Glomerular visceral epithelial cell (primary cell): ENCODE results near the gene LACTBL1.

Experiments
- DNase-seq: peaks from one replicate; pipeline ENCODE4 v3.0.0-alpha.2; 2016; ENCODE audit errors: extremely low spot score

Gene LACTBL1

GRCh38 chr1:22944346-22945055, 28.2 kb downstream of the LACTBL1 start:
- DNase-seq, result no peak

- DNase-seq, result no peak
Observed at GRCh38 chr1:22941257-22941656, 31.4 kb downstream of the LACTBL1 start.

DNA sequence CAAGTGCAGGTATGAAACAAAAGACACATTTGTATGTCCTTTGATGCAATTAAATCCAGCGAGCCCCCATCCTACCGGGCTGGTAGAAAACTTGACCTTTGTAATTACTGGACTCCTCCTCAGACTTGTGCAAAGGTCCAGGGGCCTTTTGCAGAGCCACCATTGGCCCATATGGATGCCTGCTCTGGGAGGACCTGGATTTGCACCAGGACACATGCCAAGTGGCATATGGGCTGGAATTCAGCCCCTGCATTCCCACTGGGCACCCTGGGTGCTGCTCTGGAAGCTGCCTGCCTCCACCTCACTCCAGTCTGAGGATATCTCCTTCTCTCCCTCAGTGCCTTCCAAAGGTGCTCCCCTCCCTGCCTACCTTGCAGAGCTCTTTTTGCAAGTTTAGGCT, 36.0 kb downstream of the LACTBL1 start:
- no peak for DNase-seq

DNA sequence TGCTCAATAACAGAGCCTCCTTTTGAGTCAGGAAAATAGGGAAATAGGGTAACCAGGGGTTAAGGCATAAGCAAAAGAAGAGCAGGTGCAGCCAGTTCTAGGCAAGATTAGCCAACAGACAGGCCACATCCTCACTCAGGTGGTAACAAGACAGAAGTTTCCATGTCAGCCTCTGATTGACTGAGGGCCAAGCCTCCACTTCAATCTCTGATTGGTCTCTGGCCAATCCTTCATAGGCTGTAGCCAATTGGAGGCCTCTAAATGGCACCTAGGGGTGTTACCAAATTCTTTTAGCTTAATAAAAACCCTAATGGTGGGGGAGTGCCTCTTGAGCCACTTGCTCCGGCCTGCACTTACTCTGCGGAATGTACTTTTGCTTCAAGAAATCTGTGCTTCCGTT, 37.2 kb downstream of the LACTBL1 start:
- no peak for DNase-seq

- no peak for DNase-seq
Observed at GRCh38 chr1:22932803-22933470, 39.7 kb downstream of the LACTBL1 start.

DNA sequence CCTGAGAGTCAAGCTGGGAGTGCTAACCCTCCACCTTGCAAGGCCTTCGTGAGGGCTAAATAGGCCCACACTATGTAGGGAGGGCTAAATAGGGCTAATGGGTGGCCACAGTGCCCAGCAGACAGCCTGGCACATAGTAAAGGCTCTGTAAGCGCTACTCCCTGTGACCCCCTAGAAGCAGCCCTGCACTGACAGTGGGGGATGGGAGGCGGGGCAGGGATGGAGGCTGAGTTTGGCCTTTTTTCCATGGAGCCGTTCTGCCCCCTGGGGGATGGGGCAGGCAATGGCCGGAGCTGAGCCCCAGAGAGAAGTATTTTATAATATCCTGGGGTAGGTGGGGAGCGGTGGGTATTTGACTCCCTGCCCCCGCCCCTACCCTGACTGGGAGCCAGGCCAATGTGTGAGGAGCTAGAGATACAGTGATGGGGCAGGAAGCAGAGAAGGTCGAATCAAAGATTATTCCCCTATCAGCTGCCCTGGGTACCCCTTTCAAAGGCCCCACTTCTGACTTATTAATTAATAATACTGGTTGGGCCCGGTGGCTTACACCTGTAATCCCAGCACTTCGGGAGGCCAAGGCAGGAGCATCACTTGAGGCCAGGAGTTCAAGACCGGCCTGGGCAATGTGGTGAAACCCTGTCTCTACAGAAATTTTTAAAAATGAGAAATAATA, 42.3 kb downstream of the LACTBL1 start:
- peak; percentile 40 for DNase-seq

- no peak for DNase-seq
Observed at GRCh38 chr1:22925111-22925510, 47.6 kb downstream of the LACTBL1 start.

GRCh38 chr1:22922640-22923039, 50.0 kb downstream of the LACTBL1 start:
- DNase-seq, result no peak

- no peak for DNase-seq
Observed at GRCh38 chr1:22921452-22922126, 51.1 kb downstream of the LACTBL1 start.

DNA sequence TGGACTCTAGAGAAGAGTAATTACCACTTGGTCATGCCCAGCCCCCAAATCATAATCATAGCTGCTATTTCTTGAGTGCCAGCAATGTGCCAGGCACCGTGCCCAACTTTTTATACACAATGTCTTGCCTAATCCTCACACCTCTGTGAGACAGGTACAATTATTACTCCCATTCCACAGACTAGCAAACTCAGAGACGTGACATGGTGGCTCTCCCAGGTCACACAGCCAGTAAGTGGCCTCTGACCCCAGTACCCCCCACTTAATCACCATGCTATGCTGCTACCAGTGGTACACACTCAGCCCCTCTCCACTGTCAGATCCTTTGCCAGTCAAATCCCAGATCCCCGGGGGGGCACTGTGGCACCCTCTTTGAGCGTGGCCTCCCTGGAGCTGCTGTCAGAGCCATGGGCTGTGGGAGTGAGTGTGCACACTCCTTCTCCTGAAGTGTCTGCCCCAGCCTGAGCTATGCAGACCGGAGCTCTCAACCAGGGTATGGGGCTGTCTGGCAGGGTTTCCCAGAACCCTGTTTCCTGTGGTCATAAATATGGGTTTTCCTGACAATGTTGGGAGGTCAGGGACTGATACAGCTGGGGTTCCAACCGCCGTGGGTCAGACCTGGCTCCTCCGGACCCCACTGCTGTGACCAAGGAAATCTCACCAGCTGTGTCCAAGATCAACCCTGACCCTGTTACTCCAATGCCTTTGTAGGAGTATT, 51.8 kb downstream of the LACTBL1 start:
- no peak for DNase-seq

- no peak for DNase-seq
Observed at GRCh38 chr1:22920026-22920733, 52.5 kb downstream of the LACTBL1 start.

GRCh38 chr1:22919341-22920025, 53.2 kb downstream of the LACTBL1 start:
- DNase-seq, result peak; percentile 36

DNA sequence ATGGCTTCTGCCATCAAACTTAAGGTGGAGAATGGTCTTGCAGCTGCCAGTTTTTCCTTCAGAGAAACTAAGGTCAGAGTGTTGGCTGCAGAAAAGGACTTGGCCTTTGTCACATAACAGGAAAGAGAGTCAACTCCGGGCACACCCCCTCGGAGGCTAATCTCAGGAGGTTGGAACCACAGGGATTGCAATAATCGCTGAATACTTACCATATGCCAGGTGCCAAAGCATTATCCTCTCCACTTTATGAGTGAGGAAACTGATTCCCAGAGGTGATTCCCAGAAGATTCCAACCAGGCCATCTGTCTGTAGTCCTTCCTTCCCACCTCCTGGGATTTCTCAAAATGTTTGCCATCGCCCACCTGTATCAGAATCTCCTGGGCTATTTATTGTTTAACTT, 54.0 kb downstream of the LACTBL1 start:
- DNase-seq, result no peak

DNA sequence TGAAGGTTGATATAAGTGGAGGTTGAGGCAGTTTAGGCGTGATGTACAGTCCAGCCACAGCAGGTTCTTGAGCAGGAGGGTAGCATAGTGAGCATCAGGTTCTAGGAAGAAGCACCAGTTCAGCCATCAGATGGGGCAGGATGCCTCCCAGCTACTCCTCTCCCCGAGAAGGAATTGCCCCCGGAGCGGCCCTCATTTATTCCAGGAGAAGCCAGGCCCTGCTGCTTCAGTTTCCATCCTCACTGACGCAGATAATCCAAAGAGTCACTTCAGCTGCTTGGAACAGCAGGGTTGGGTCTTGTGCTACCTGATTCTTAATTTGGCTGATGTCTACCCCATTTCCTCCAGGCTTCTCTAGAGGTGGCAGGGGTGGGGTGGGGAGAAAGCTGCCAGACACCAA, 54.7 kb downstream of the LACTBL1 start:
- DNase-seq, result no peak

DNA sequence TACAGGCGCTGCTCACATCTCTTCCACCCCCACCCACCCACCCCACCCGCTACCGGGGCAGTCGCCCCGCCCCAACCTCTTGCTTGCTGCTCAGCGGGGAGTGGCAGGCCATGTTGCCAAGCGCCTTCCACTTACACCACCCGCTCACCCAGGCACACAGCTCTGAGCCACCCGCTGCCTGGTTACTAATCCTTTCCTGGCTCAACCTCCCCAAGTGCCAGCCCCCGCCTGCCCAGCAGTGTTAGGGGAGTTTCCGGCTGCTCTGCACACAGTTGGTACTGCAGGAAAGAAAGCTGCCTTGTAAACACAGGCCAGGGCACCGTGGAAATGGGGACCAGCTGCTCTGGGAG, 56.2 kb downstream of the LACTBL1 start:
- no peak for DNase-seq

DNA sequence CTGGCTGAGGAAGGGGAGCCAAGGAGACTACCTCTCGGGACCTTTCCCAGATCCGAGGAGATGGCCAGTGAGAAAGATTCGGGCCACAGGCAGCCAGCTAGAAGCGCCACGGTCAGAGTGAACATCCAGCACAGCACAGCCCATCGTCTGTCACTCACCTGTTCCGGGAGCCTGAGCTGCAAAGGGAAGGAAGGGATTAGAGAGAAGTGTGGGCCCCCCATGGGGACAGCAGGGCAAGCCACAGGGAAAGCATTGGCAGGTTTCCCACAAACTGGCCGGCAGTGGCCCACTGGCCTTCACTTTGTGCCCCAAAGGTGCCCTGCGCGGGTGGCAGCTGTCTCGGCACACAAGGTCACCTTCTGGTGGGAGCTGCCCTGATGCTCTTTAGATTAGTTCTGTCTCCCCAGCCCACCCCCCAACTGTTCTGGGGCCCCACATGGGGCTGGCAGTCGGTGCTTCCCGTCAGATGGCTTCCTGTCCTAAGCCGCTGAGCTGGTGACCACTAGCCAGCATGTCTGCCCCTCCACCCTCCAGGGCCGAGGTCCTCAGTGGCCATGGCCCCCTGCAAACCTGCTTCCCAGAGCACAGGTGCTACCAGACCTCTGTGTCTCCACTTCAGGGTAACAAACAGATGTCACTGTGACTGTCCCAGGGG, 56.7 kb downstream of the LACTBL1 start:
- no peak for DNase-seq

- DNase-seq, result no peak
Observed at GRCh38 chr1:22915231-22915630, 57.4 kb downstream of the LACTBL1 start.

DNA sequence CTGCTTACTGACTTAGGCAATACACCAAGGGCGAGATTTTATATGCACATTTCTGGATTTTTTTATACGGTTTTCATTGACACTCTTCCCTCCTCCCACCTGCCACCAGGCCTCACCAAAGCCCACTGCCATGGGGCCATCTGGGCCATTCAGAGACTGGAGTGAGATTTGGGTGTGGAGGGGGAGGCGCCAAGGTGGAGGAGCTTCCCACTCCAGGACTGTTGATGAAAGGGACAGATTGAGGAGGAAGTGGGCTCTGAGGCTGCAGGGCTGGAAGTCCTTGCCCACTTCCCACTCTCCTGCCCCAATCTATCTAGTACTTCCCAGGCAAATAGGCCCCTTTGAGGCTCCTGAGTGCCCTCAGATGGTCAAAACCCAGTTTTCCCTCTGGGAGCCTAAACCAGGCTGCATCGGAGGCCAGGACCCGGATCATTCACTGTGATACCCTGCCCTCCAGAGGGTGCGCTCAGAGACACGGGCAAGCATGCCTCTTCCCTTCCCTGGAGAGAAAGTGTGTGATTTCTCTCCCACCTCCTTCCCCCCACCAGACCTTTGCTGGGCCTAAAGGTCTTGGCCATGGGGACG, 57.9 kb downstream of the LACTBL1 start:
- no peak for DNase-seq

- DNase-seq, result no peak
Observed at GRCh38 chr1:22914156-22914555, 58.5 kb downstream of the LACTBL1 start.
